Mucosa of stomach (tissue), 1 donor: ENCODE data around the gene USP31.

Experiments
- H3K27me3 ChIP-seq: one replicate; pipeline ENCODE4 v1.7.0; 2013; ENCODE audit warnings: mild to moderate bottlenecking, low read length; ENCODE audit not compliant: control insufficient read depth, insufficient read depth
- H3K36me3 ChIP-seq: one replicate; pipeline ENCODE4 v1.7.0; 2013; ENCODE audit warnings: low read length; ENCODE audit not compliant: control insufficient read depth, insufficient read depth
- H3K4me1 ChIP-seq: one replicate; pipeline ENCODE4 v1.7.0; 2013; ENCODE audit warnings: mild to moderate bottlenecking, low read length; ENCODE audit not compliant: control insufficient read depth, insufficient read depth
- H3K4me3 ChIP-seq: one replicate; pipeline ENCODE4 v1.7.0; 2013; ENCODE audit warnings: low read length
- H3K9ac ChIP-seq: one replicate; pipeline ENCODE4 v1.7.0; 2013; ENCODE audit warnings: mild to moderate bottlenecking, low read length, moderate library complexity
- H3K9me3 ChIP-seq: one replicate; pipeline ENCODE4 v1.7.0; 2013; ENCODE audit warnings: mild to moderate bottlenecking, low read length, moderate library complexity; ENCODE audit not compliant: control insufficient read depth
- donor health status: Pancreatic carcinoma.

USP31 gene

GRCh38 chr16:23149267-23149992 lies at the start of gene USP31:
TSS of gene USP31 (minus strand) at chr16:23149452. CDS start at chr16:23149270, 182 bp downstream.
- peaks cover 13% of the 10 kb centered on the region for H3K4me1 ChIP-seq
- peak within 1 kb of the TSS; percentile 38 for H3K9ac ChIP-seq
- H3K36me3 ChIP-seq, result no peaks in the 10 kb centered on the region

DNA sequence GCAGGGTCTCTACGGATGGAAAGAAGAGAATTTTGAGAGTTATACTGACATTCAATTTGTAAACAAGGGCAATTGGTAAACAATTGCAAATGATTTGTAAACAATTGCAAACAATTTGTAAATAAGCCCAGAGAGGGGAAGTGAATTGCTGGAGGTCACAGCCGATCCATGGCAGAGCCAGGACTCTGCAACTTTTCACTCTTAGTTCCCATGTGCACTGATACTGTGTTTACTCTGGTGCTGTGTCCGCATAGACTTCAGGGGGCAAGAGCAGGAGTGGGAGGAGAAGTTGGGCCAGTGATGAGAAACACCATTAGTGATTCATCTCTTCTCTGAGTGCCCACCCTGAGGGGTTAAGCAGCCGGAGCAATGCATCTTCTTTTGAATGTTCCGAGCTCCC lies 47.3 kb upstream of the USP31 start:
- no peak overlapping the region for H3K9ac ChIP-seq
- no peak overlapping the region for H3K4me3 ChIP-seq
- H3K4me1 ChIP-seq, result no peaks in the 10 kb centered on the region
- H3K9me3 ChIP-seq, result no peaks in the 10 kb centered on the region
- no peaks in the 10 kb centered on the region for H3K27me3 ChIP-seq
- no peaks in the 10 kb centered on the region for H3K36me3 ChIP-seq

More at GRCh38 chr16:23149267-23149992, at the start of gene USP31:
- Histone ChIP-seq H3K9me3 (no peaks in the 10 kb centered on the region), H3K27me3 (no peaks in the 10 kb centered on the region), H3K4me3 (peak within 1 kb of the TSS; percentile 82)

- H3K27me3 ChIP-seq, result no peaks in the 10 kb centered on the region
- no peak overlapping the region for H3K4me3 ChIP-seq
- no peak overlapping the region for H3K9ac ChIP-seq
- H3K4me1 ChIP-seq, result no peaks in the 10 kb centered on the region
- no peaks in the 10 kb centered on the region for H3K36me3 ChIP-seq
- no peaks in the 10 kb centered on the region for H3K9me3 ChIP-seq
Measured at GRCh38 chr16:23195366-23195978, 46.2 kb upstream of the USP31 start.

DNA sequence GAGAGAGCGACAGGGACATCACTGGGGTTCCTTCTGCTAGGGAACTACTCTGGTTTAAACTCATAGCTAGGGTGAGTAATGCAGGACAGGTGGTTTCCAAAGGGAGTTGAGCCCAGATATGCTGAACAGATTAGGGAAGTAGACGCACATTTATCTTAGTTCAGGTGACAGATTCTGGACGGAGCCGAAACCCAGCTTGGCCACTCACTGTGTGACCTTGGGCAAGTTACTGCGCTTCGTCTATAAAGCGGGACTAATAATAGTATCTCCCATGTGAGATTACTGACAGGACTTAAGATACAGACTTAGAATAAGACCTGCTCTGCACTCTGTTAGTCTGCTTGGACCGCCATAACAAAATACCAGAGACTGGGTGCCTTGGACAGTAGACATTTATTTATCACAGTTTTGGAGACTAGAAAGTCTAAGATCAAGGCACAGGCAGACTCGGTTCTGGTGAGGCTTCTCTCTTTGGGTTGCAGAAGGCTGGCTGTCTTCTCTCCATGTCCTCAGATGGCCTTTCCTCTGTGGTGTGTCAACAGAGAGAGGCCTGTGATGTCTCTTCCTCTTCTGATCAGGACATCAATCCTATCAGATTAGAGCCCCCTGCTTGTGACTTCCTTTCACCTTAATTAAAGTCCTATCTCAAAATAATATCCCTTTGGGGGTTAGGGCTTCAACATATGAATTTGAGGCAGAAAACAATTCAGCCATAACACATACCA lies 45.4 kb upstream of the USP31 start:
- no peaks in the 10 kb centered on the region for H3K4me1 ChIP-seq
- no peaks in the 10 kb centered on the region for H3K9me3 ChIP-seq
- H3K4me3 ChIP-seq, result no peak overlapping the region
- no peak overlapping the region for H3K9ac ChIP-seq
- H3K27me3 ChIP-seq, result no peaks in the 10 kb centered on the region
- no peaks in the 10 kb centered on the region for H3K36me3 ChIP-seq

- Histone ChIP-seq H3K27me3 (peaks cover 26% of the 10 kb centered on the region), H3K36me3 (no peaks in the 10 kb centered on the region), H3K4me3 (no peak overlapping the region), H3K9ac (no peak overlapping the region), H3K4me1 (no peaks in the 10 kb centered on the region), H3K9me3 (no peaks in the 10 kb centered on the region)
Measured at GRCh38 chr16:23188911-23189310, 39.7 kb upstream of the USP31 start.

- peaks cover 40% of the 10 kb centered on the region for H3K27me3 ChIP-seq
- H3K36me3 ChIP-seq, result no peaks in the 10 kb centered on the region
- peaks cover 8% of the 10 kb centered on the region for H3K4me1 ChIP-seq
- H3K4me3 ChIP-seq, result no peak overlapping the region
- H3K9me3 ChIP-seq, result no peaks in the 10 kb centered on the region
- H3K9ac ChIP-seq, result no peak overlapping the region
Measured at GRCh38 chr16:23187341-23187740, 38.1 kb upstream of the USP31 start.

DNA sequence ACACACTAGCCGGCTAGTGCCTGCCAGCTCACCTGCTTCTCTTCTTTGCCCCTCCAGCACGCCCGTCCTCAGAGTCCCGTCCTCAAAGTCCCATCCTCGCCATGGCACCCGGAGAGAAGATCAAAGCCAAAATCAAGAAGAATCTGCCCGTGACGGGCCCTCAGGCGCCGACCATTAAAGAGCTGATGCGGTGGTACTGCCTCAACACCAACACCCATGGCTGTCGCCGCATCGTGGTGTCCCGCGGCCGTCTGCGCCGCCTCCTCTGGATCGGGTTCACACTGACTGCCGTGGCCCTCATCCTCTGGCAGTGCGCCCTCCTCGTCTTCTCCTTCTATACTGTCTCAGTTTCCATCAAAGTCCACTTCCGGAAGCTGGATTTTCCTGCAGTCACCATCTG lies 36.9 kb upstream of the USP31 start:
- H3K9me3 ChIP-seq, result no peaks in the 10 kb centered on the region
- no peak overlapping the region for H3K4me3 ChIP-seq
- peaks cover 50% of the 10 kb centered on the region for H3K27me3 ChIP-seq
- H3K9ac ChIP-seq, result no peak overlapping the region
- H3K4me1 ChIP-seq, result peaks cover 8% of the 10 kb centered on the region
- H3K36me3 ChIP-seq, result no peaks in the 10 kb centered on the region

- H3K9me3 ChIP-seq, result no peaks in the 10 kb centered on the region
- H3K4me1 ChIP-seq, result peaks cover 8% of the 10 kb centered on the region
- H3K4me3 ChIP-seq, result no peak overlapping the region
- peaks cover 54% of the 10 kb centered on the region for H3K27me3 ChIP-seq
- H3K9ac ChIP-seq, result no peak overlapping the region
- no peaks in the 10 kb centered on the region for H3K36me3 ChIP-seq
Measured at GRCh38 chr16:23185656-23186055, 36.4 kb upstream of the USP31 start.

- no peaks in the 10 kb centered on the region for H3K36me3 ChIP-seq
- peaks cover 8% of the 10 kb centered on the region for H3K4me1 ChIP-seq
- H3K9me3 ChIP-seq, result no peaks in the 10 kb centered on the region
- H3K27me3 ChIP-seq, result peaks cover 54% of the 10 kb centered on the region
- H3K9ac ChIP-seq, result no peak overlapping the region
- H3K4me3 ChIP-seq, result no peak overlapping the region
Measured at GRCh38 chr16:23183543-23183862, 34.3 kb upstream of the USP31 start.

DNA sequence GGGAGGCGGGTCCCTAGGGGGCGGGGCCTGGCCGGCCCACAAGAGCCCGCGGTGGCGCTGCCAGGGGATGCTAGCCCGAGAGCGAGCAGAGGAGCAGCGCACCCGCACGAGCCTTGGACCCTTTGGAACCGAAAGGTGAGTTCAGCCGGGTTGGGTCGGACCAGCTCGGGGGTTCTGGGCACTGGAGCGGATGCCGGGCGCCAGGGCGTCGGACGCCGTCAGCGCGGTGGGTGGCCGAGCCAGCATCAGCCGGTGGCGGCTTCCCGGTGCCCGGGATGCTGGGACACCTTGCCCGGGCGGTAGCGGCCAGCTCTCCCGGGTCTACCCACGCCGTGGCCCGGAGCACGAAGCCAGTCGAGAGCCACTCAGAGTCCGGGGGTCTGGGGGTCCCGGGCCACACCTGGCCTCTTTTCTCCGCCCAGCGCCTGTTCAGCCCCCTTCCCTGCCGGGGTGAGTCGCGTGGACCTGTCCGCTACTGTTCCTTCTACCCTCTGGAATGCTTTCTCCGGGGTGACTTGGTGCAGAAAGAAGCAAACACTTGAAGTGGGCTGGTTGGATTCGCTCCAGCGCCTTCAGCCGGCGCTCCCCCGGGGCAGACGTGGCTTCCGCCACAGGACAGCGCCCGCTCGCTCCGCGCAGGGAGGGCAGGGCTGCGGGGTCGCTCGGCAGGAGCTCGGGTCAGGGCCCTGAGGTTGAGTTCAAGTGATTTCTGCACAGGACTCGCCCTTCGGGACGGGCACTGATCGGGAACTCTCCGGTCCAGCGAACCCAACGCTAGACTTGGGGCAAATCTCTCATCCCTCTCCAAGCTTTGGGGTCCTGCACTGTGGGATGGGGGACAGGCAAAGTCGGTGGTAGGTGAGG lies 33.7 kb upstream of the USP31 start, which contains the start of gene SCNN1G:
Gene SCNN1G, plus strand, starts transcription at position 67 of the 864 bp plus-strand sequence. CDS start 3,527 bp downstream, outside the sequence.
- peak within 1 kb of the TSS; percentile 16 for H3K4me3 ChIP-seq
- peaks cover 54% of the 10 kb centered on the region for H3K27me3 ChIP-seq
- peaks cover 8% of the 10 kb centered on the region for H3K4me1 ChIP-seq
- no peak within 1 kb of the TSS for H3K9ac ChIP-seq
- no peaks in the 10 kb centered on the region for H3K9me3 ChIP-seq
- no peaks in the 10 kb centered on the region for H3K36me3 ChIP-seq

DNA sequence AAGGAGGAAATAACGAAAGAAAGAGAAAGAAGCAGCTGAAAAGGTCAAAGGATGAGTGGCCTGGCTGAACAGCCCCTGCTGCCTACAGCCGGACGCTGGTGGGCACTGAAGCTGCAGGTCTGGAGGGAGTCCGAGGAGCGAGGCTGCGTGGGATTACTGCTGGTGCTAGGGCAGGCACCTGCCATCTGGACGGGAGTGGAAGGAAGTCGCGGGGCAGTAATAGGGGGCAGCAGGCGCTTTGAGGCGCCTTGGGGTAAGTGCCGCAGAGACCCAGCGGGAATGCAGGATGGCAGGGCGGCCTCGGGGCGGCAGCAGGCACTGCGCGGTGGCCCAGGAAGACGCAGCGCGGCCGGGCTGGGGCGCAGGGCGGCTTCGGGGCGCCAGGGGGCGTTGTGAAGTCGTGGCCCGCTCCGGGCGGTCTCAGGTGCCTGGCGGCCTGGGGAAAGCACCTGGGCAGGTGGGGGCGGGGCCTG lies 33.0 kb upstream of the USP31 start:
- Histone ChIP-seq H3K9ac (no peak overlapping the region), H3K4me3 (no peak overlapping the region), H3K9me3 (no peaks in the 10 kb centered on the region), H3K36me3 (no peaks in the 10 kb centered on the region), H3K27me3 (peaks cover 52% of the 10 kb centered on the region), H3K4me1 (peaks cover 8% of the 10 kb centered on the region)
